ENCODE results near the gene ACVR2B.

GRCh38 chr3:38404286-38404685, 49.4 kb upstream of the ACVR2B start:
- TF ChIP-seq CTCF (conservative IDR thresholded peaks at IDR 0.05 in 1 of 2, IDR thresholded peaks at IDR 0.05 in 1 of 2; ENCODE audit: extremely low read depth in 1 of 2, insufficient read depth in 1 of 2, low read depth in 1 of 2, low read length in 2 of 2) (no peak), EZH2 (IDR thresholded peaks at IDR 0.05; ENCODE audit: borderline replicate concordance, low read length) (no peak)

All from mammary epithelial cell (primary cell).